Upper lobe of left lung (tissue), 6 donors: ENCODE results near the gene ENTR1. TPM values are rescaled to one million over a fixed set of nuclear protein-coding genes. Genes with fewer than 3 reads are reported as not detected.

Experiments used
- ATAC-seq, 2 donors: fragments of 200-7000 bp; cut with Tn5 transposase; one replicate each; pipeline ENCODE4 v1.9.1; 2022; ENCODE audit warnings: mild to moderate bottlenecking in 2 of 2, moderate library complexity in 2 of 2; ENCODE audit not compliant: low FRiP score in 2 of 2
- DNase-seq, 2 donors: peaks; one replicate each; pipeline ENCODE4 v3.0.0-alpha.2; 2019 to 2020
- H3K27ac ChIP-seq, 4 donors: fragments of 200-600 bp; sonication (generic); one replicate each; pipeline ENCODE4 v1.5.1; 2016 to 2019
- H3K27me3 ChIP-seq, 4 donors: fragments of 200-600 bp; sonication (generic); one replicate each; pipeline ENCODE4 v1.5.1; 2017 to 2019
- H3K36me3 ChIP-seq, 4 donors: fragments of 200-600 bp; sonication (generic); one replicate each; pipeline ENCODE4 v1.5.1; 2016 to 2019
- H3K4me1 ChIP-seq, 4 donors: fragments of 200-600 bp; sonication (generic); one replicate each; pipeline ENCODE4 v1.5.1; 2018 to 2019
- H3K4me3 ChIP-seq, 4 donors: fragments of 200-600 bp; sonication (generic); one replicate each; pipeline ENCODE4 v1.5.1; 2017 to 2019; ENCODE audit warnings: mild to moderate bottlenecking in 2 of 4, moderate library complexity in 1 of 4
- H3K9me3 ChIP-seq, 4 donors: fragments of 200-600 bp; sonication (generic); one replicate each; pipeline ENCODE4 v1.5.1; 2018 to 2019
- EP300 ChIP-seq, 4 donors: sonication (generic); formaldehyde crosslinking; IDR thresholded peaks; one replicate each; pipeline ENCODE4 v1.5.1; 2017; ENCODE audit warnings: antibody characterized with exemption in 4 of 4, control low read depth in 2 of 4
- POLR2A ChIP-seq, 4 donors: fragments of 450-650 bp; IDR thresholded peaks; one replicate each; pipeline ENCODE4 v1.5.1; 2016 to 2017; ENCODE audit warnings: antibody characterized with exemption in 4 of 4, mild to moderate bottlenecking in 2 of 4
- POLR2AphosphoS5 ChIP-seq, 2 donors: sonication (generic); formaldehyde crosslinking; IDR thresholded peaks; one replicate each; pipeline ENCODE4 v1.5.1; 2017; ENCODE audit warnings: antibody characterized with exemption in 2 of 2
- WGBS, 2 donors: methylation state at CpG; one replicate each; pipeline ENCODE4 v1.1.5; 2017 to 2018; 5-methylcytosine and 5-hydroxymethylcytosine counted together
- total RNA-seq, 6 donors: library from RNA; depleted of rRNA in 4 of 6; stranded (reverse); fragments of >200 nt in 4 of 6; gene quantifications; one replicate each; pipeline versions ENCODE4 v1.1.0 to v1.2.1, GENCODE V29; 2016 to 2021
- TF ChIP-seq, protein P1 (sequence below), 6 experiments: fragments of 450-650 bp in 4 of 6; fragments of 200-600 bp in 2 of 6; sonication (generic) in 2 of 6; IDR thresholded peaks; one replicate each; pipeline ENCODE4 v1.5.1; 2016 to 2019; ENCODE audit warnings: antibody characterized with exemption in 6 of 6
- donor health status: DM: no; HTN: no; CAD: no; lungs with moderate emphysema.
- donor health status: DM: no; HTN: yes; CAD: no; lungs with severe emphysema.

ENTR1 gene
- total RNA-seq, 6 donors from 2014 or later, result 29.6 to 128 (median 40.0) TPM

DNA sequence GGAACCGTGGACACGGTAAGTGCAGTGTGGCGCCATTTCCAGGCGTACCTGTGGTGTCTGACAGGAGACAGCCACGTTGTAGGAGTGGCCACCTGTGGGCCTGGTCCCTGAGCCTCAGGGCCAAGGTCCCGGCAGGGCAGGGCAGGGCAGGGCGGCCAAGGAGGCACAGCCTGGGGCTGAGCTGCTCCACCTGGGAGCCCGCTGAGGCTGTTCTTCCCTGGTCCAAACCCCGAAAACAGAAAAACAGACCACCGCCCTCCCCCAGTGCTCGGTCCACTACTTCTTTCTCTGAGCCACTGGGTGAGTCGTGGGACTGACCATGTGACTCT lies 8.6 kb upstream of the ENTR1 start:
- Histone ChIP-seq H3K27ac (no peak overlapping the region), H3K36me3 (peaks cover 37 to 98% (median 90%) of the 10 kb centered on the region in 4 donors), H3K9me3 (no peaks in the 10 kb centered on the region), H3K4me1 (no peaks in the 10 kb centered on the region), H3K27me3 (no peaks in the 10 kb centered on the region), H3K4me3 (no peak overlapping the region)
- ATAC-seq, result no peak
- TF ChIP-seq POLR2AphosphoS5 (IDR thresholded peaks at IDR 0.05), result no peak
- TF ChIP-seq, protein P1, sequence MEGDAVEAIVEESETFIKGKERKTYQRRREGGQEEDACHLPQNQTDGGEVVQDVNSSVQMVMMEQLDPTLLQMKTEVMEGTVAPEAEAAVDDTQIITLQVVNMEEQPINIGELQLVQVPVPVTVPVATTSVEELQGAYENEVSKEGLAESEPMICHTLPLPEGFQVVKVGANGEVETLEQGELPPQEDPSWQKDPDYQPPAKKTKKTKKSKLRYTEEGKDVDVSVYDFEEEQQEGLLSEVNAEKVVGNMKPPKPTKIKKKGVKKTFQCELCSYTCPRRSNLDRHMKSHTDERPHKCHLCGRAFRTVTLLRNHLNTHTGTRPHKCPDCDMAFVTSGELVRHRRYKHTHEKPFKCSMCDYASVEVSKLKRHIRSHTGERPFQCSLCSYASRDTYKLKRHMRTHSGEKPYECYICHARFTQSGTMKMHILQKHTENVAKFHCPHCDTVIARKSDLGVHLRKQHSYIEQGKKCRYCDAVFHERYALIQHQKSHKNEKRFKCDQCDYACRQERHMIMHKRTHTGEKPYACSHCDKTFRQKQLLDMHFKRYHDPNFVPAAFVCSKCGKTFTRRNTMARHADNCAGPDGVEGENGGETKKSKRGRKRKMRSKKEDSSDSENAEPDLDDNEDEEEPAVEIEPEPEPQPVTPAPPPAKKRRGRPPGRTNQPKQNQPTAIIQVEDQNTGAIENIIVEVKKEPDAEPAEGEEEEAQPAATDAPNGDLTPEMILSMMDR (IDR thresholded peaks at IDR 0.05), result no peak
- no peak for TF ChIP-seq EP300 (IDR thresholded peaks at IDR 0.05)
- no peak for TF ChIP-seq POLR2A (IDR thresholded peaks at IDR 0.05)
- WGBS, 2 donors, result 94 to 95% methylated on average over 3 to 12 of the region's 12 CpGs
- peak in 1 of 2 donors; percentile 60 for DNase-seq

DNA sequence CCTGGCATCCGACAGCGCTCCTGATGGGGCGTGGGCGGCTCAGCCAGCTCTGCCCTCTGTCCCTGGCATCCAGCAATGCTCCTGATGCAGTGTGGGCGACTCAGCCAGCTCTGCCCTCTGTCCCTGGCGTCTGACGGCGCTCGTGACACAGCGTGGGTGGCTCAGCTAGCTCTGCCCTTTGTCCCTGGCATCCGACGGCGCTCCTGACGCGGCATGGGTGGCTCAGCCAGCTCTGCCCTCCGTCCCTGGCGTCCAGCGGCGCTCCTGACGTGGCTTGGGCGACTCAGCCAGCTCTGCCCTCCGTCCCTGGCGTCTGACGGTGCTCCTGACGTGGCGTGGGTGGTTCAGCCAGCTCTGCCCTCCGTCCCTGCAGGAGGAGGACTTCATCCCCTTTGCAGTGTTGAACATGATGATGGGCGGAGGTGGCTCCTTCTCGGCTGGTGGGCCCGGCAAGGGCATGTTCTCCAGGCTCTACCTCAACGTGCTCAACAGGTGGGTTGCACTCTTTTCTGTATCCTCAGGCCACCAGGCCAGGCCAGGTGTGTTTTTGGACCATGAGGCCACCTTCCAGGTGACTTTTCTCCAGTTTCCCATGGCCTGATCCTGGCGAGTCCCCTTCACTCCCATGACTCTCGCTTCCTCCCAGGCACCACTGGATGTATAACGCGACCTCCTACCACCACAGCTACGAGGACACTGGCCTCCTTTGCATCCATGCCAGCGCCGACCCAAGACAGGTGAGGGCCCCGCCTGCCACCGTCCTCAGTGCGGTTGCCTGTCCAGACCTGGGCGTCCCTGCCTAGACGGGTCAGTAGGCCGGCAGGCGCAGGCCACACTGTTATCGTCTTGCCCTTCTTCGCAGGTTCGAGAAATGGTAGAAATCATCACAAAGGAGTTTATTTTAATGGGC lies 8.0 kb upstream of the ENTR1 start:
- Histone ChIP-seq H3K9me3 (no peaks in the 10 kb centered on the region), H3K27me3 (no peaks in the 10 kb centered on the region), H3K27ac (no peak overlapping the region), H3K4me3 (no peak overlapping the region), H3K4me1 (no peaks in the 10 kb centered on the region), H3K36me3 (peaks cover 34 to 98% (median 91%) of the 10 kb centered on the region in 4 donors)
- TF ChIP-seq EP300 (IDR thresholded peaks at IDR 0.05) (no peak), POLR2AphosphoS5 (IDR thresholded peaks at IDR 0.05) (no peak), POLR2A (IDR thresholded peaks at IDR 0.05) (no peak)
- TF ChIP-seq, protein P1 (IDR thresholded peaks at IDR 0.05), result no peak
- ATAC-seq (no peak), DNase-seq (peak in 1 of 2 donors; percentile 78)
- 91 to 96% methylated on average over 41 to 47 of the region's 48 CpGs for WGBS, 2 donors

DNA sequence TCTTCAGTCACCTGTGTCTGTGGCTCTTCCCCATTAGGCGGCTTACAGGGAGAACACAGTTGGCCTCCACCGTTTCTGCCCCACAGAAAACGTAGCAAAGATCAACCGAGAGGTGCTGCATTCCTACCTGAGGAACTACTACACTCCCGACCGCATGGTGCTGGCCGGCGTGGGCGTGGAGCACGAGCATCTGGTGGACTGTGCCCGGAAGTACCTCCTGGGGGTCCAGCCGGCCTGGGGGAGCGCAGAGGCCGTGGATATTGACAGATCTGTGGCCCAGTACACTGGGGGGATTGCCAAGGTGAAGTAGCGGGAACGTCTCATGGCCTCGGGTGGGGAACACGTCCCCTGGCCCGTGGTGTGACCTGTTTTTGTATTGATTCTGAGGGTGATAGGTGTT lies 6.5 kb upstream of the ENTR1 start:
- peaks cover under 1 to 3% (median under 1%) of the 10 kb centered on the region in 4 donors for H3K4me1 ChIP-seq
- H3K27ac ChIP-seq, result no peak overlapping the region
- no peak for ATAC-seq
- H3K9me3 ChIP-seq, result no peaks in the 10 kb centered on the region
- DNase-seq, result peak in 1 of 2 donors; percentile 69
- TF ChIP-seq POLR2A (IDR thresholded peaks at IDR 0.05) (no peak), EP300 (IDR thresholded peaks at IDR 0.05) (no peak), POLR2AphosphoS5 (IDR thresholded peaks at IDR 0.05) (no peak)
- TF ChIP-seq, protein P1 (IDR thresholded peaks at IDR 0.05), result no peak
- peaks cover 28 to 96% (median 81%) of the 10 kb centered on the region in 4 donors for H3K36me3 ChIP-seq
- no peaks in the 10 kb centered on the region for H3K27me3 ChIP-seq
- no peak overlapping the region for H3K4me3 ChIP-seq
- 91 to 96% methylated on average over 14 to 19 of the region's 19 CpGs for WGBS, 2 donors

DNA sequence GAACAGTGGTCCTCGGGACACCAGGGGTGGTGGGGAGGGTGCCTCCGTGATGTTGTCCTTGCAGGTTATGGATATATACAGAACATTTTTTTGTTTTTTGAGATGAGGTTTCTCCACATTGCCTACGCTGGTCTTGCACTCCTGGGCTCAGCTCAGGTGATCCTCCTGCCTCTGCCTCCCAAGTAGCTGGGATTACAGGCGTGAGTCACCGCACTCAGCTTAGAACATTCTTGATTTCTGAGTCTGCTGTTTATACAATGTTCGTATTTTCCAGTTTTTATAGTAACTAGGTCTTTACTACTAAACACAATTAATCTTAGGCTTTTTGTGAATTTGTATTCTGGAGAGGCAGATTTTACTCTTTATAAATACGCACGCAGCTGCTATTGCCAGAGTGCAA lies 6.0 kb upstream of the ENTR1 start:
- TF ChIP-seq, protein P1 (IDR thresholded peaks at IDR 0.05), result no peak
- TF ChIP-seq EP300 (IDR thresholded peaks at IDR 0.05) (no peak), POLR2A (IDR thresholded peaks at IDR 0.05) (no peak), POLR2AphosphoS5 (IDR thresholded peaks at IDR 0.05) (no peak)
- Histone ChIP-seq H3K27me3 (no peaks in the 10 kb centered on the region), H3K36me3 (peaks cover 28 to 91% (median 76%) of the 10 kb centered on the region in 4 donors), H3K27ac (no peak overlapping the region), H3K4me3 (no peak overlapping the region), H3K9me3 (no peaks in the 10 kb centered on the region), H3K4me1 (peaks cover 5 to 7% (median 6%) of the 10 kb centered on the region in 4 donors)
- ATAC-seq (no peak), DNase-seq (no peak)
- 96 to 98% methylated on average over 8 of the region's 8 CpGs for WGBS, 2 donors
